Measurements from ENCODE around the gene UROS. TPM values are rescaled to one million over a fixed set of nuclear protein-coding genes. Genes with fewer than 3 reads are reported as not detected.

Gene UROS
- total RNA-seq, 4 donors from 2014 or later = 29.7 to 46.5 (median 36.4) TPM

DNA sequence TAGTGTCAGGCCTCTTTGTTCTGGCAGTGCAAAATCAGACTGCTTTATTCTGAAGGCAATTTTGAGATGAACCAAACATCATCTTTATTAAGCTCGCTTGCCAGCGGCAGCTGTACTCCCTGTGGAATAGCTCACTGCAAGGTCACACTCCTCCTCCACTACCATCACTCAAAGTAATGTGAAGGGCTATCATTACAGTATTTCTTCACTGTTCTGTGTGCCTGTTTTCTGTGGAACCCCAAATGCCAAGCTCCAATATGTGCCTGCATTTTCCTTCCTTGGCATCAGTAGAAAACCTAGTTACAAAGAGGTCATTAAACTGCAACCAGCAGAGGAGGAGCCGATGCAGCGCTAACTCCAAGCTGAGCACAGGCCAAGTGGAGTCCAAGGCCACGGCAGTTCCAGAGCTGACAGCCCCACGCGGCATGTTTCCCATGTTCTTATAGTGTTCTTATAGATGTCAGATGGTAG, 21.7 kb upstream of the UROS start:
- DNase-seq (ENCODE audit: extremely low spot score) = no peak
- H3K27ac ChIP-seq (replicated peaks in 1 of 4) = no peak overlapping the region
- intact Hi-C loops (cut with DNase I) = no loop called here
- TF ChIP-seq POLR2AphosphoS5 (IDR thresholded peaks at IDR 0.05) (no peak), EP300 (IDR thresholded peaks at IDR 0.05) (no peak), POLR2A (IDR thresholded peaks at IDR 0.05; ENCODE audit: low read depth) (no peak)
- TF ChIP-seq, protein P1, sequence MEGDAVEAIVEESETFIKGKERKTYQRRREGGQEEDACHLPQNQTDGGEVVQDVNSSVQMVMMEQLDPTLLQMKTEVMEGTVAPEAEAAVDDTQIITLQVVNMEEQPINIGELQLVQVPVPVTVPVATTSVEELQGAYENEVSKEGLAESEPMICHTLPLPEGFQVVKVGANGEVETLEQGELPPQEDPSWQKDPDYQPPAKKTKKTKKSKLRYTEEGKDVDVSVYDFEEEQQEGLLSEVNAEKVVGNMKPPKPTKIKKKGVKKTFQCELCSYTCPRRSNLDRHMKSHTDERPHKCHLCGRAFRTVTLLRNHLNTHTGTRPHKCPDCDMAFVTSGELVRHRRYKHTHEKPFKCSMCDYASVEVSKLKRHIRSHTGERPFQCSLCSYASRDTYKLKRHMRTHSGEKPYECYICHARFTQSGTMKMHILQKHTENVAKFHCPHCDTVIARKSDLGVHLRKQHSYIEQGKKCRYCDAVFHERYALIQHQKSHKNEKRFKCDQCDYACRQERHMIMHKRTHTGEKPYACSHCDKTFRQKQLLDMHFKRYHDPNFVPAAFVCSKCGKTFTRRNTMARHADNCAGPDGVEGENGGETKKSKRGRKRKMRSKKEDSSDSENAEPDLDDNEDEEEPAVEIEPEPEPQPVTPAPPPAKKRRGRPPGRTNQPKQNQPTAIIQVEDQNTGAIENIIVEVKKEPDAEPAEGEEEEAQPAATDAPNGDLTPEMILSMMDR (IDR thresholded peaks at IDR 0.05) = no peak
- WGBS = 55% methylated on average over 7 of the region's 7 CpGs
- peaks cover 21 to 73% (median 64%) of the 10 kb centered on the region in 4 donors for H3K36me3 ChIP-seq
- no peak overlapping the region for H3K4me3 ChIP-seq
- peaks cover 0 to 16% (median 4%) of the 10 kb centered on the region in 4 donors for H3K4me1 ChIP-seq
- no peaks in the 10 kb centered on the region for H3K27me3 ChIP-seq
- H3K9me3 ChIP-seq = no peaks in the 10 kb centered on the region

- Histone ChIP-seq H3K4me3 (no peak overlapping the region), H3K36me3 (peaks cover 23 to 73% (median 67%) of the 10 kb centered on the region in 4 donors), H3K27ac (replicated peaks in 1 of 4) (no peak overlapping the region), H3K4me1 (peaks cover 0 to 16% (median 4%) of the 10 kb centered on the region in 4 donors), H3K27me3 (no peaks in the 10 kb centered on the region), H3K9me3 (no peaks in the 10 kb centered on the region)
- intact Hi-C loops (cut with DNase I) = no loop called here
- no peak for TF ChIP-seq POLR2AphosphoS5 (IDR thresholded peaks at IDR 0.05)
- TF ChIP-seq, protein P1 (IDR thresholded peaks at IDR 0.05) = no peak
- TF ChIP-seq EP300 (IDR thresholded peaks at IDR 0.05) = no peak
- TF ChIP-seq POLR2A (IDR thresholded peaks at IDR 0.05; ENCODE audit: low read depth) = no peak
- 83% methylated on average over 9 of the region's 9 CpGs for WGBS
- no peak for DNase-seq (ENCODE audit: extremely low spot score)
Observed at GRCh38 chr10:125843603-125844329, 20.7 kb upstream of the UROS start.

GRCh38 chr10:125840955-125841354, 17.9 kb upstream of the UROS start:
- no peak for DNase-seq (ENCODE audit: extremely low spot score)
- Histone ChIP-seq H3K9me3 (no peaks in the 10 kb centered on the region), H3K4me1 (peaks cover 0 to 16% (median 4%) of the 10 kb centered on the region in 4 donors), H3K4me3 (no peak overlapping the region), H3K27me3 (no peaks in the 10 kb centered on the region), H3K36me3 (peaks cover 30 to 81% (median 73%) of the 10 kb centered on the region in 4 donors), H3K27ac (replicated peaks in 1 of 4) (no peak overlapping the region)
- intact Hi-C loops (cut with DNase I) = no loop called here
- TF ChIP-seq POLR2AphosphoS5 (IDR thresholded peaks at IDR 0.05) = no peak
- TF ChIP-seq, protein P1 (IDR thresholded peaks at IDR 0.05) = no peak
- no peak for TF ChIP-seq POLR2A (IDR thresholded peaks at IDR 0.05; ENCODE audit: low read depth)
- no peak for TF ChIP-seq EP300 (IDR thresholded peaks at IDR 0.05)
- 94% methylated on average over 3 of the region's 3 CpGs for WGBS

DNA sequence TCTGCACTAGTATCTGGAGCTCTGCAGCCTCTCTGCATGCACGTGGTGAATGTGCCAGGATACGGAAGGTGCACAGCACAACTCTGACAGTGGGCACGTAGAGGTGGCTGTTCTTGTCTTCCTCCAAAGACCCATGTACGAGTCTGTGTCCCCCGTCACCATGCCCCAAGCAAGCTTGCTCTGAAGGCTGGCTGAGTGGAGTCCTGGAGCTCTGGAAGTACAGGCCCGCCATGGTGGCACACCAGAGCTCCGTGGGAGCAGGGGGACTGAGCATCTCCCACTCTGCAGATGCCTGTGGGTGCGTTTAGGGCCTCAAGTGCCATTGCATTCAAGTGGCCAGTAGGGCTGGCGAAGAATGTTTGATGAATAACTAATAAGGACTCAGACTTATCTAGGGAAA, 17.3 kb upstream of the UROS start:
- 97% methylated on average over 7 of the region's 9 CpGs for WGBS
- no peak for DNase-seq (ENCODE audit: extremely low spot score)
- Histone ChIP-seq H3K27ac (replicated peaks in 1 of 4) (no peak overlapping the region), H3K4me1 (peaks cover 0 to 16% (median 4%) of the 10 kb centered on the region in 4 donors), H3K9me3 (no peaks in the 10 kb centered on the region), H3K36me3 (peaks cover 32 to 81% (median 73%) of the 10 kb centered on the region in 4 donors), H3K27me3 (no peaks in the 10 kb centered on the region), H3K4me3 (no peak overlapping the region)
- TF ChIP-seq POLR2AphosphoS5 (IDR thresholded peaks at IDR 0.05) = no peak
- TF ChIP-seq, protein P1 (IDR thresholded peaks at IDR 0.05) = no peak
- no peak for TF ChIP-seq POLR2A (IDR thresholded peaks at IDR 0.05; ENCODE audit: low read depth)
- no peak for TF ChIP-seq EP300 (IDR thresholded peaks at IDR 0.05)
- intact Hi-C loops (cut with DNase I) = no loop called here
